ENCODE data around the gene CCDC88C.

DNA sequence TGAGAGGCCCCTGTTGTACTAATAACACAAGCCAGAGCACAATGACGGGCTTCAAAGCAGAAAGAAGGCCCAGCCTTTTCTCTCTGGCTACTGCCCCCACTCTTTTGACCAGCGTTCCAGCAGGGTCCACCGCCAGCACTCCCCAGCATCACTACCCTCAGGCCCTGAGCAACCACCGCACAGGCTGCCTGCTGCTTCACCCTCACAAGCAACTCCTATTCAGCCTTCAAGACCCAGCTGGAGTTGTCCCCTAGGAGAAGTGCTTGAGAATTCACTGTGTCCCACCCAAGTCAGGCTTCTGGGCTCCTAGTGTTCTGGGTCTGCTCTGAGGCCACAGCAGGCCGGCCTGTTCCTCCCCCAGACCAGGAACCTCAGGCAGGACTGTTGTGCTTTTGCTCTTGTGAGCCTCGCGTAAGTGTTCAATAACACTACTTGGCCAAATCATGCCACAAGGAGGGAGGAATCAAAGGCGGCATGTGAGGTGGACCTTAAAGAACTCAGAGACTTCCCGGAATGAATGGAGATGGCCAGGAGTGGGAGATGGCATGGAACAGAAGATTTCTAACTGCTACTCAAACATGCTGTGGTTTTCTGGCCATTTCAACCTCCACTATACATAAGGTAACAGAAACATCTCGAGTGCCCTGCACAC lies 89.8 kb downstream of the CCDC88C start:
- TF ChIP-seq, protein P1, sequence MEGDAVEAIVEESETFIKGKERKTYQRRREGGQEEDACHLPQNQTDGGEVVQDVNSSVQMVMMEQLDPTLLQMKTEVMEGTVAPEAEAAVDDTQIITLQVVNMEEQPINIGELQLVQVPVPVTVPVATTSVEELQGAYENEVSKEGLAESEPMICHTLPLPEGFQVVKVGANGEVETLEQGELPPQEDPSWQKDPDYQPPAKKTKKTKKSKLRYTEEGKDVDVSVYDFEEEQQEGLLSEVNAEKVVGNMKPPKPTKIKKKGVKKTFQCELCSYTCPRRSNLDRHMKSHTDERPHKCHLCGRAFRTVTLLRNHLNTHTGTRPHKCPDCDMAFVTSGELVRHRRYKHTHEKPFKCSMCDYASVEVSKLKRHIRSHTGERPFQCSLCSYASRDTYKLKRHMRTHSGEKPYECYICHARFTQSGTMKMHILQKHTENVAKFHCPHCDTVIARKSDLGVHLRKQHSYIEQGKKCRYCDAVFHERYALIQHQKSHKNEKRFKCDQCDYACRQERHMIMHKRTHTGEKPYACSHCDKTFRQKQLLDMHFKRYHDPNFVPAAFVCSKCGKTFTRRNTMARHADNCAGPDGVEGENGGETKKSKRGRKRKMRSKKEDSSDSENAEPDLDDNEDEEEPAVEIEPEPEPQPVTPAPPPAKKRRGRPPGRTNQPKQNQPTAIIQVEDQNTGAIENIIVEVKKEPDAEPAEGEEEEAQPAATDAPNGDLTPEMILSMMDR (IDR thresholded peaks at IDR 0.05), result no peak
- TF ChIP-seq POLR2A (IDR thresholded peaks at IDR 0.05; ENCODE audit: low read length) (no peak), ESRRA (IDR thresholded peaks at IDR 0.05; ENCODE audit: borderline replicate concordance, low read length) (no peak), PHF8 (IDR thresholded peaks at IDR 0.05; ENCODE audit: borderline replicate concordance, low read depth) (no peak), EP300 (IDR thresholded peaks at IDR 0.05) (no peak), MAFK (IDR thresholded peaks at IDR 0.05; ENCODE audit: partially characterized antibody) (no peak), CEBPB (IDR thresholded peaks at IDR 0.05) (no peak), POLR2AphosphoS2 (conservative IDR thresholded peaks at IDR 0.05; ENCODE audit: low read length) (no peak)

Measured in A549 (cell line).